Measurements from ENCODE around the gene ZSCAN20.

Gene ZSCAN20

DNA sequence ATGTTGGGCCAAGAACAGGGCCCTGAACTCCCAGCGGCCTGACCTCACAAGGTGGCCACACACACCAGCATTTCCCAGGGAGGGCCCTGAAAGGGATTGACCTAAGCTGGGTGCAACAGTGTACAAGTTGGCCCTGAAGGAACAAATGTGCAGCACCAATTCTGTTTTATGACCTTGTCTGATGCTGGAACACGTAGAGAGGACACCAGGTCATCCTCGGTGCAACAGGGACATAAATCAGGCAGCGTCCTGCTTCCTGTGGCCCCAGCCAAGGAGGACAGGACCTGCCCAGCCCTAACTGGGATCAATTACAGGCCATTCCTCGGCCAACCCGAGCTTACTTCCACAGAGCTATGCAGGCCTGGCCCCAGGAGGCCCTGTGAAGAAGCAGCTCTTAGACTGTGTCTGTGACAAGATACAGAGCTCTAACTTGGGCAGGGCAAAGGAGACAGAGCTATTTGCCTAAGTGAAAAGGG is 28.7 kb upstream of the ZSCAN20 start:
- no peak for DNase-seq

DNA sequence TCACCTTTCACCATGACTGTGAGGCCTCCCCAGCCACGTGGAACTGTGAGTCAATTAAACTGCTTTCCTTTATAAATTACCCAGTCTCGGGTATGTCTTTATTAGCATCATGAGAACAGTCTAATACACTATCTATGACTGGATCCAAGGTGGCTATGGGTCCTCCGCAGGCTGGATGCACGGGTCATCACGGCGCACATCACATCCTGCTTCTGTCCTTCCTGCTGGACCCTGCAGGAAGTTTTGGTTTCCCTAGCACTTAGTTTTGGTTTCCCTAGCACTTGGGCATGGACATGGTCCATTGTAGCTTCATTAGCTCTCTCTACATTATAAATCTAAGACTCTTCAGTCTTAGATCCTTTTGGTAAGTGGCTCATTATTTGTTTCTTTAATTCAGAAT is 27.3 kb upstream of the ZSCAN20 start:
- DNase-seq = no peak

DNA sequence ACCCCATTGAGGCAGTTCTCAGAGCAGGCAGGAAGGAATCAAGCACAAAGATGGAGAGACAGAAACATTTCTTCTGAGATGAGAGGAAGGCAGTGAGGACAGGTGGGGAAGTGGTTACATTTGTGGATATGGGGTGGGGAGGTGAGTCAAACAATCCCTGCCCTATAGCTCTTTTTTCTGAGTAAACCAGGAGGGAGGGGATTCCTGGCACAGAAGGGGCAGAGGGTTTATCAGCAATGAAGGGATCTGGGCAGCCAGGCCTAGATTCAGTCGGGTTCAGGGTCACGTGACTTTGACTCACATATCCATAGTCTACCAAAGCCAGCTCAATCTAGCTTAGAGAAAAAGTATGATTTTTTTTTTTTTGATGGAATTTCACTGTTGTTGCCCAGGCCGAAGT is 25.9 kb upstream of the ZSCAN20 start:
- peak; percentile 19 for DNase-seq

DNA sequence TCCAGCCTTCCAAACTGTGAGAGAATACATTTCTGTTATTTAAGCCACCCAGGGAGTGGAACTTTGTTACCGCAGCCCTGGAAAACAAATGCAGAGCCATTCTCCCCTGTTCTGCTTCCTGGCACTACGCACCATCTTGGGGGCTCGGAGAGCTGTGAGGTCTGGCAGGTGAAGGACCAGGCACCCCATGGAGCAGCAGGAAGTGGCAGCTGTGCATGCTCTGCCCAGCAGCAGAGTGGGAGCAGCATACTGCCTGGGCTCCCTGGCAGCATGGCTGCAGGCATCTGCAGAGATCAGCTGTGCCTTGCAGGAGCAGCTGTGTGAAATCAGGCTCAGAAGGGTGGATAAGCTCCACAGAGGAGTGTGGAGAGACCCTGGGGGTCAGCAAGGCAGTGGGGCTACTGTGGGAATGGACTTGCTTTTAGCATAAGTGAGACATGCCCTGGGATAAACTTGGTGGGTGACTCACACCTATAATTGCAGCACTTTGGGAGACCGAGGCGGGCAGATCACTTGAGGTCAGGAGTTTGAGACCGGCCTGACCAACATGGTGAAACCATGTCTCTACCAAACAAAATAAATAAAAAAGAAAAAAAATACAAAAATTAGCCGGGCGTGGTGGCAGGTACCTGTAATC is 17.7 kb upstream of the ZSCAN20 start:
- no peak for DNase-seq

DNA sequence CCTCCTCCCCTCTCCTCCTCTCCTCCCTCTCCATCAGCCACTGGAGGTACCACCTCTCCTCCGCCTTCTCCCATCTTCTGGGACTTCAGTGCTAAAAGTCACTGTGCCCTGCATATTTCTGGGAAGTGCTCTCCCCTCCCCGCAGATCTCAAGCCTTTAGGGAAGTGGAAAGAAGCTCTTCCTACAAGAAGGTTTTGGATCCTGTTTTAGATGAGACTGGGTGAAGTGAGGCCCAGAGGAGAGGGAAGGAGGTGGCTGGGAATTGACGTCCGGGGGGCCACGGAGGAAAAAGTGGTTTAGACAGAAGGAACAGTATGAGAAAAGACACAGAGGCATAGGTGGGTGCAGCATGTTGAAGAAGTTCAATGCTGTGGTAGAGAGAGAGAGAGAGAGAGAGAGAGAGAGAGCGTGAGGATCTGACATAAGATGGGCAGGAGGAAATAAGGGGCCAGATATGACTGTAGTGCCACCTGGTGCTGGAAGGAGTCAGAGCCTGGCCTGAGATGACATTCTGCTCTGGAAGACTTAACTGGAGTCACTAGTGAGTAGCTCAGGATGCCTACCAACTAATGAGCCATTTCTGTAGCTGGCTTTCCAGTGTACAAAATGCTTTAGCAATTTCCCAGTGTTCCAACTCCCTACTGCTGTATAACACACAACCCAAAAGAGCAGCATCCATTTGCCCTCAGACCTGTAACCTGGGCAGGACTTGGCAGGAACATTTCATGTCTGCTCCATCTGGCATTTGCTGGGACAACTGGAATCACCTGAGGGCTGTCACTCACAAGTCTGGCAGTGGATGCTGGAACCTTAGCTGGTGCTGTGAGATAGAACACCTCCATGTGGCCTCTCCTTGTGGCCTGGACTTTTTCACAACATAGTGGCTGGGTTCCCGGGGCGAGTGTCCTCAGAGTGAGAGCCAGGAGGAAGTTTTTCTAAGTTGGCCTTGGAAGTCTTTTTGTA is 16.6 kb upstream of the ZSCAN20 start:
- DNase-seq = peak; percentile 58

GRCh38 chr1:33456502-33456886 is 16.0 kb upstream of the ZSCAN20 start:
- DNase-seq = no peak

DNA sequence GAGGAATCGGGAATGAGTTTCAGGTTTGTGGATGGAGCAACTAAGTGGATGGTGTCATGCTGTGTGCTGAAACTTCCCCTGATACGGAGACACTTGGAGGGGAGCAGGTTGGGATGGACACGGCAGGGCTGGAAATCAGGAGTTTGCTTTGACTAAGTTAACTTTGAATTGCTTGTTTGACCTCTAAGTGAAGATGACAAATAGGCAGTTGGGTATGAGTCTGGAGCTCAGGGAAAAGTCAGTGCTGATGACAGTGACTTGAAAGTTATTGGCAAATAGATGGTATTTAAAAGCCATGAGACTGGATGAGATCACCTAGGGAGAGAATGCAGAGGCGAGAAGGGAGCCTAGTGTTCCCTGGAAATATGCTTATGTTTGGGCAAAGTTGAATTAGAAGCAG is 12.8 kb upstream of the ZSCAN20 start:
- DNase-seq = no peak

- DNase-seq = no peak
These were observed 12.3 kb upstream of the ZSCAN20 start for GRCh38 chr1:33460144-33460543.

GRCh38 chr1:33460947-33461629 is 11.4 kb upstream of the ZSCAN20 start:
- no peak for DNase-seq

DNA sequence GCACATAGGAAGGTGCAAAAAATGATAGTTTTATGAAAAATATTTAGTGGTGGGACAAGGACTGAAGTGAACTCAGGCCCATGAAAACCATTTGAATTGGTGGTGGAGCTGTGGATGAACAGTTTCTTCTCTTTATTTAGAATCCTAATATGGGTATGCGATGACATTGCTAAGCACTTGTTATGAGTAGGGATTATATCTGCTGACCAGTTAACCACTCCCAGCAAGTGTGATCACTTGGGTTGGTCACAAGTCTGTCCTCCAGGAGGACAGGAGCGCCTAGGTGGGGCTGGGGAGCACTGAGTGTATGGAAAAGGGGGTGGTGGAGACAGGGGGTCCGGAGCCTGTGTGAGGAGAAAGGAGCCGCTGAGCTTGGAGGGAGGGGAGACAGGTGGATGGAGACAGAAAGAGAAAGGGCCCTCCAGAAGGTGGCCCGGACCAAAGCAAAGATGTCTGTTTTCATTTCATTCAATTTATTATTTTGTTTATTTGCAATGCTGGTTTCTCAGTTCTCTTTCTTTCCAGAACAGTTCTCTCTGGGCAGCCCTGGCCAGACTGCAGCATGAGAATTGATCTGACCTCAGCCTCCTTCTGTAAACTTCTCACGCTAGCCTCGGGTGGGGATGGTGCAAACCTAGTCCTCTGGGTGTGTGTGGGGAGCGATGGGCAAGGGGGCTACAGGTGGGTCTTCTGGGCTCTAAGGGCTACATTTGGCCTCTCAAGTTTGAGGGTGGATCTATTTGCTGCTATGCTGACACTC is 9.9 kb upstream of the ZSCAN20 start:
- no peak for DNase-seq

- DNase-seq = no peak
These were observed 7.9 kb upstream of the ZSCAN20 start for GRCh38 chr1:33464552-33464951.

DNA sequence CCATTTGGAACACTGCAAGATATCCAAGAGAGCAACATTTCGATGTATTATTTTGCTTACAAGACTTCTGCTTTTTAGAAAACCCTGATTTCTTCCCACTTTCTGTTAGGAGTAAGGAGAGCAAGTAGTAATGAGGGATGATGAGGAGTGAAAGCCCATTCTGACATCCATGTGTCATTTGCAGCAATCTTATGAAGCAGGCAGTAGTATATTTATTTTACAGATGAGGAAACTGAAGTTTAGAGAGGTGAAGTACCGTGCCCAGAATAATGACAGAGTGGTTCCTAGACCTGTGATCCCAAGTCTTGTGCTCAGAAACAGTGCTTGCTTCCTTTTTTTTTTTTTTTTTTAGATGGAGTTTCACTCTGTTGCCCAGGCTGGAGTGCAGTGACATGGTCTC is 7.1 kb upstream of the ZSCAN20 start:
- no peak for DNase-seq

DNA sequence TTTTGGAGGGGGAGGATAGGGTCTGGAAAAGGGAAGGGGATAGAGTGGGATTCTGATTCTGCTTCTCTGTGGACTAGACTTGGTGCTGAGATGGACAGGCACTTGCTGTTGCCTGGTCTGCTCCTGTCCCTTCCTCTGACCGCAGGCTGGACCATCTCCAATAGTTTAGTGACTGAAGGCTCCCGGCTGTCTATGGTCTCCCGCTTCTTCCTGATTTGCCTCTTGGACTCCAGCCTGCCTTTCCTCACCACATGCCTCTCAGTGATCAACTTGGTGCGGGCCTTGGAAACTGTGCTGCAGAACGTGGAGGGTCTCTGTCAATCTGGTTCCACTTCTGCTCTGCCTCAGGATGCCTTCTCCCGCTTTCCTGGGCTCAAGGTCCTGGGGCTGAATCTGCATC is 6.3 kb upstream of the ZSCAN20 start:
- no peak for DNase-seq

- DNase-seq = no peak
These were observed 4.4 kb upstream of the ZSCAN20 start for GRCh38 chr1:33468011-33468410.

- DNase-seq = no peak
These were observed 3.9 kb upstream of the ZSCAN20 start for GRCh38 chr1:33468531-33468930.

GRCh38 chr1:33468967-33469366 is 3.5 kb upstream of the ZSCAN20 start:
- no peak for DNase-seq

GRCh38 chr1:33469691-33470090 is 2.8 kb upstream of the ZSCAN20 start:
- no peak for DNase-seq

GRCh38 chr1:33470495-33471012 is 1.9 kb upstream of the ZSCAN20 start:
- peak; percentile 71 for DNase-seq

GRCh38 chr1:33471416-33471815 is 1.0 kb upstream of the ZSCAN20 start:
- no peak for DNase-seq

- no peak for DNase-seq
These were observed 1.5 kb downstream of the ZSCAN20 start for GRCh38 chr1:33473900-33474299.

GRCh38 chr1:33477451-33477850 is 5.0 kb downstream of the ZSCAN20 start:
- DNase-seq = no peak

DNA sequence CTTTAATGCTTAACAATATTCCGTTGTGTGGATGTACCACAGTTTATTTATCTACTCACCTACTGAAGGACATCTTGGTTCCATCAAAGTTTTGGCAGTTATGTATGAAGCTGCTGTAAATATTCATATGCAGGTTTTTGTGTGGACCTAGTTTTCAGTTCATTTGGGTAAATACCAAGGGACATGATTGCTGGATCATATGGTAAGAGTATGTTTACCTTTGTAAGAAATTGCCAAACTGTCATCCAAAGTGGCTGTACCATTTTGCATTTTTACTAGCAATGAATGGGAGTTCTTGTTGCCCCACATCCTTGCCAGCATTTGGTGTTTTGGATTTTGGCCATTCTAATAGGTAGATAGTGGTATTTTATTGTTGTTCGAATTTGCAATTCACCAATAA is 10.0 kb downstream of the ZSCAN20 start:
- no peak for DNase-seq

- DNase-seq = no peak
These were observed 16.2 kb downstream of the ZSCAN20 start for GRCh38 chr1:33488624-33489023.
